HEK293 (cell line): ENCODE data around the gene SLC18A3.

ENCODE experiments used
- CTCF ChIA-PET: fragments of 350-600 bp; formaldehyde crosslinking; extraction: SDS; loops from one replicate; lab custom pipeline; 2021; ENCODE audit warnings: antibody characterized with exemption; lab: Yijun Ruan, JAX
- POLR2A ChIA-PET: fragments of 300-600 bp; formaldehyde crosslinking; extraction: SDS; loops from one replicate; lab custom pipeline; 2020; ENCODE audit warnings: antibody characterized with exemption, inconsistent platforms; lab: Yijun Ruan, JAX
- H3K27ac ChIP-seq: fragments of 200-500 bp; sonication (Bioruptor generic); 2 replicates; pipeline ENCODE4 v1.5.1; 2014; ENCODE audit warnings: low read depth, low read length, control low read depth, inconsistent platforms; ENCODE audit errors: extremely low read depth
- H3K36me3 ChIP-seq, 2 experiments: fragments of 200-500 bp in 1 of 2; sonication (Bioruptor generic) in 1 of 2; 1 replicate in 1 of 2; 2 replicates in 1 of 2; pipeline ENCODE4 v1.5.1; 2014 to 2017; ENCODE audit warnings: inconsistent platforms in 2 of 2, low read length in 2 of 2; ENCODE audit not compliant: control insufficient read depth in 2 of 2, insufficient read depth in 1 of 2
- H3K4me1 ChIP-seq: fragments of 200-500 bp; sonication (Bioruptor generic); 2 replicates; pipeline ENCODE4 v1.5.1; 2014; ENCODE audit warnings: mild to moderate bottlenecking, low read length, inconsistent platforms; ENCODE audit not compliant: control insufficient read depth, insufficient read depth
- H3K4me3 ChIP-seq: 2 replicates; pipeline ENCODE4 v1.5.1; 2011; ENCODE audit warnings: low read depth, mild to moderate bottlenecking, control low read depth, low read length, moderate library complexity
- H3K9me3 ChIP-seq: fragments of 200-500 bp; sonication (Bioruptor generic); 2 replicates; pipeline ENCODE4 v1.5.1; 2014; ENCODE audit warnings: low read depth, low read length, inconsistent platforms; ENCODE audit not compliant: control insufficient read depth, insufficient read depth
- EGR2 ChIP-seq: fragments of 450-650 bp; formaldehyde crosslinking; IDR thresholded peaks from 2 replicates; pipeline ENCODE4 v1.5.1; 2016; ENCODE audit warnings: low read depth, missing biosample characterization, missing genetic modification characterization
- FEZF1 ChIP-seq: fragments of 450-650 bp; formaldehyde crosslinking; IDR thresholded peaks from 2 replicates; pipeline ENCODE4 v1.5.1; 2016; ENCODE audit warnings: missing biosample characterization, missing genetic modification characterization
- GFI1B ChIP-seq: fragments of 450-650 bp; formaldehyde crosslinking; IDR thresholded peaks from 2 replicates; pipeline ENCODE4 v1.5.1; 2016; ENCODE audit warnings: missing biosample characterization, missing genetic modification characterization
- GLI4 ChIP-seq: fragments of 450-650 bp; formaldehyde crosslinking; IDR thresholded peaks from 2 replicates; pipeline ENCODE4 v1.5.1; 2016; ENCODE audit warnings: missing biosample characterization, missing genetic modification characterization
- KLF8 ChIP-seq: fragments of 450-650 bp; formaldehyde crosslinking; IDR thresholded peaks from 2 replicates; pipeline ENCODE4 v1.5.1; 2016; ENCODE audit warnings: missing biosample characterization, missing genetic modification characterization
- KLF9 ChIP-seq: fragments of 450-650 bp; formaldehyde crosslinking; IDR thresholded peaks from 2 replicates; pipeline ENCODE4 v1.5.1; 2016; ENCODE audit warnings: missing biosample characterization, missing genetic modification characterization, low read depth
- MYNN ChIP-seq: fragments of 450-650 bp; formaldehyde crosslinking; IDR thresholded peaks from 2 replicates; pipeline ENCODE4 v1.5.1; 2016; ENCODE audit warnings: missing biosample characterization, missing genetic modification characterization, borderline replicate concordance
- MZF1 ChIP-seq: fragments of 450-650 bp; formaldehyde crosslinking; IDR thresholded peaks from 2 replicates; pipeline ENCODE4 v1.5.1; 2017; ENCODE audit warnings: missing biosample characterization, missing genetic modification characterization, borderline replicate concordance
- ZBTB1 ChIP-seq: fragments of 450-650 bp; formaldehyde crosslinking; IDR thresholded peaks from 2 replicates; pipeline ENCODE4 v1.5.1; 2016; ENCODE audit warnings: missing biosample characterization, missing genetic modification characterization
- ZFP37 ChIP-seq: fragments of 450-650 bp; formaldehyde crosslinking; IDR thresholded peaks from 2 replicates; pipeline ENCODE4 v1.5.1; 2016; ENCODE audit warnings: missing biosample characterization, missing genetic modification characterization
- ZNF112 ChIP-seq: fragments of 450-650 bp; formaldehyde crosslinking; IDR thresholded peaks from 2 replicates; pipeline ENCODE4 v1.5.0; 2017; ENCODE audit warnings: missing biosample characterization, missing genetic modification characterization
- ZNF155 ChIP-seq: fragments of 450-650 bp; formaldehyde crosslinking; IDR thresholded peaks from 2 replicates; pipeline ENCODE4 v1.5.1; 2016; ENCODE audit warnings: missing biosample characterization, missing genetic modification characterization
- ZNF16 ChIP-seq: fragments of 450-650 bp; formaldehyde crosslinking; IDR thresholded peaks from 2 replicates; pipeline ENCODE4 v1.5.1; 2016; ENCODE audit warnings: low read depth, missing biosample characterization, missing genetic modification characterization
- ZNF239 ChIP-seq: fragments of 450-650 bp; formaldehyde crosslinking; IDR thresholded peaks from 2 replicates; pipeline ENCODE4 v1.5.1; 2016; ENCODE audit warnings: missing biosample characterization, missing genetic modification characterization
- ZNF311 ChIP-seq: fragments of 450-650 bp; formaldehyde crosslinking; IDR thresholded peaks from 2 replicates; pipeline ENCODE4 v1.5.1; 2017; ENCODE audit warnings: missing biosample characterization, missing genetic modification characterization, borderline replicate concordance
- ZNF354C ChIP-seq: fragments of 450-650 bp; formaldehyde crosslinking; IDR thresholded peaks from 2 replicates; pipeline ENCODE4 v1.5.1; 2016; ENCODE audit warnings: missing biosample characterization, missing genetic modification characterization, low read depth, borderline replicate concordance
- ZNF37A ChIP-seq: fragments of 450-650 bp; IDR thresholded peaks from 2 replicates; pipeline ENCODE4 v1.5.1; 2018; ENCODE audit warnings: missing biosample characterization, missing genetic modification characterization
- ZNF423 ChIP-seq: fragments of 450-650 bp; formaldehyde crosslinking; IDR thresholded peaks from 2 replicates; pipeline ENCODE4 v1.5.1; 2016; ENCODE audit warnings: missing biosample characterization, missing genetic modification characterization
- ZNF433 ChIP-seq: fragments of 450-650 bp; formaldehyde crosslinking; IDR thresholded peaks from 2 replicates; pipeline ENCODE4 v1.5.1; 2016; ENCODE audit warnings: missing biosample characterization, missing genetic modification characterization, low read depth
- ZNF473 ChIP-seq: fragments of 450-650 bp; formaldehyde crosslinking; IDR thresholded peaks from 2 replicates; pipeline ENCODE4 v1.5.1; 2017; ENCODE audit warnings: missing biosample characterization, missing genetic modification characterization
- ZNF521 ChIP-seq: fragments of 450-650 bp; formaldehyde crosslinking; IDR thresholded peaks from 2 replicates; pipeline ENCODE4 v1.5.1; 2017; ENCODE audit warnings: missing biosample characterization, mild to moderate bottlenecking, missing genetic modification characterization
- ZNF792 ChIP-seq: fragments of 450-650 bp; formaldehyde crosslinking; IDR thresholded peaks from 2 replicates; pipeline ENCODE4 v1.5.1; 2016; ENCODE audit warnings: missing biosample characterization, missing genetic modification characterization
- ZNF837 ChIP-seq: fragments of 450-650 bp; formaldehyde crosslinking; IDR thresholded peaks from 2 replicates; pipeline ENCODE4 v1.5.1; 2016; ENCODE audit warnings: missing biosample characterization, missing genetic modification characterization
- TF ChIP-seq, protein P1 (sequence below): fragments of 450-650 bp; formaldehyde crosslinking; IDR thresholded peaks from 2 replicates; pipeline ENCODE4 v1.5.1; 2016; ENCODE audit warnings: missing biosample characterization, missing genetic modification characterization
- TF ChIP-seq, protein P2 (sequence below): fragments of 450-650 bp; formaldehyde crosslinking; IDR thresholded peaks from 2 replicates; pipeline ENCODE4 v1.5.1; 2016; ENCODE audit warnings: missing biosample characterization, missing genetic modification characterization

The SLC18A3 gene

DNA sequence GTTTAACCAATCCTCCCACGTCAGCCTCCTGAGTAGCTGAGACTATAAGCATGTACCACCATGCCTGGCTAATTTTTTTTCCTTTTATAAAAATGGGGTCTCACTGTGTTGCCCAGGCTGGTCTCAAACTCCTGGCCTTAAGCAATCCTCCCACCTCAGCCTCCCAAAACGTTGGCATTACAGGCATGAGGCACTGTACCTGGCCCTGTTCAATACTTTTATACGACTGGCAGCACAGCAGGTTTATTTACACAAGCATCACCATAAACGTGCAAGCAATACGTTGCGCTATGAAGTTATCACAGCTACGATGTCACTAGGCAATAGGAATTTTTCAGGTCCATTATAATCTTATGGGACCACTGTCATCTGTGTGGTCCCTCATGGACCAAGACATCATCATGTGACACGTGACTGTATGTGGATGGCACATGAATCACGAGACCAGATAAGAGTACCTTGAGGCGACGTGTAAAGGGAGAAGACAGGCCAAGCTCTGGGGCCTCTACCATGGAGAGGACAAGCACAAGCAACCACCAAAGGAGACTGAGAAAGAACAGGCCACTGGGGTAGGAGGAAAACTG is 34.5 kb upstream of the SLC18A3 start (continued):
- TF ChIP-seq ZNF112, result no peak
- no peak for TF ChIP-seq ZNF473 (tag by site-specific recombination)
- no peak for TF ChIP-seq GLI4 (tag by site-specific recombination)
- no peak for TF ChIP-seq ZNF16 (tag by site-specific recombination)
- TF ChIP-seq ZNF837 (tag by site-specific recombination), result no peak
- TF ChIP-seq ZNF354C (tag by site-specific recombination), result no peak
- no peak for TF ChIP-seq ZNF155 (tag by site-specific recombination)
- TF ChIP-seq, all 188 proteins: peak for 0

GRCh38 chr10:49577182-49577925 is 32.8 kb upstream of the SLC18A3 start:
- H3K27ac ChIP-seq, result no peak overlapping the region
- H3K4me3 ChIP-seq, result no peak overlapping the region
- TF ChIP-seq ZNF433 (no peak), ZNF792 (no peak), EGR2 (tag by site-specific recombination) (no peak), MZF1 (tag by site-specific recombination) (no peak), ZBTB1 (tag by site-specific recombination) (no peak), FEZF1 (tag by site-specific recombination) (no peak), ZNF423 (tag by site-specific recombination) (no peak)
- TF ChIP-seq, protein P1, sequence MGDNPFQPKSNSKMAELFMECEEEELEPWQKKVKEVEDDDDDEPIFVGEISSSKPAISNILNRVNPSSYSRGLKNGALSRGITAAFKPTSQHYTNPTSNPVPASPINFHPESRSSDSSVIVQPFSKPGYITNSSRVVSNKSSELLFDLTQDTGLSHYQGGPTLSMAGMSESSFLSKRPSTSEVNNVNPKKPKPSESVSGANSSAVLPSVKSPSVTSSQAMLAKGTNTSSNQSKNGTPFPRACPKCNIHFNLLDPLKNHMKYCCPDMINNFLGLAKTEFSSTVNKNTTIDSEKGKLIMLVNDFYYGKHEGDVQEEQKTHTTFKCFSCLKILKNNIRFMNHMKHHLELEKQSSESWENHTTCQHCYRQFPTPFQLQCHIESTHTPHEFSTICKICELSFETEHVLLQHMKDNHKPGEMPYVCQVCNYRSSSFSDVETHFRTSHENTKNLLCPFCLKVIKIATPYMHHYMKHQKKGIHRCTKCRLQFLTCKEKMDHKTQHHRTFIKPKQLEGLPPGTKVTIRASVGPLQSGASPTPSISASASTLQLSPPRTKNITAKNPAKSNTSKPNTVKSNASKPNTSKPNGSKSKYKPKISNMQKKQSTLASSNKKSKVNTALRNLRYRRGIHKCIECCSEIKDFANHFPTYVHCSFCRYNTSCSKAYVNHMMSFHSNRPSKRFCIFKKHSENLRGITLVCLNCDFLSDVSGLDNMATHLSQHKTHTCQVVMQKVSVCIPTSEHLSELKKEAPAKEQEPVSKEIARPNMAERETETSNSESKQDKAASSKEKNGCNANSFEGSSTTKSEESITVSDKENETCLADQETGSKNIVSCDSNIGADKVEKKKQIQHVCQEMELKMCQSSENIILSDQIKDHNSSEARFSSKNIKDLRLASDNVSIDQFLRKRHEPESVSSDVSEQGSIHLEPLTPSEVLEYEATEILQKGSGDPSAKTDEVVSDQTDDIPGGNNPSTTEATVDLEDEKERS (tag by site-specific recombination), result no peak
- H3K36me3 ChIP-seq, result no peaks in the 10 kb centered on the region
- POLR2A ChIA-PET, result no interaction called here
- no peaks in the 10 kb centered on the region for H3K9me3 ChIP-seq
- CTCF ChIA-PET, result interaction anchor here (0.7 kb wide), 1 partner anchor 79 kb away, joined by 3 read pairs; no protein-coding TSS in a partner anchor
- H3K4me1 ChIP-seq, result no peaks in the 10 kb centered on the region

- CTCF ChIA-PET, result no interaction called here
- Histone ChIP-seq H3K27ac (no peak overlapping the region), H3K9me3 (no peaks in the 10 kb centered on the region), H3K4me1 (no peaks in the 10 kb centered on the region), H3K4me3 (no peak overlapping the region), H3K36me3 (no peaks in the 10 kb centered on the region)
- TF ChIP-seq ZNF521 (tag by site-specific recombination) (no peak), ZNF37A (no peak), GFI1B (tag by site-specific recombination) (no peak)
- POLR2A ChIA-PET, result no interaction called here
Measured at GRCh38 chr10:49578392-49578791, 31.7 kb upstream of the SLC18A3 start.

- Histone ChIP-seq H3K4me3 (no peak overlapping the region), H3K27ac (no peak overlapping the region), H3K9me3 (no peaks in the 10 kb centered on the region), H3K4me1 (no peaks in the 10 kb centered on the region), H3K36me3 (no peaks in the 10 kb centered on the region)
- ChIA-PET POLR2A (interaction anchor here (0.5 kb wide), 1 partner anchor 238 kb away, joined by 3 read pairs; no protein-coding TSS in a partner anchor), CTCF (interaction anchor here (1.4 kb wide), 1 partner anchor 14 kb away, joined by 5 read pairs; no protein-coding TSS in a partner anchor)
- TF ChIP-seq ZFP37 (tag by site-specific recombination) (no peak), KLF8 (tag by site-specific recombination) (no peak), ZNF112 (no peak), ZNF433 (no peak), ZNF473 (tag by site-specific recombination) (no peak), ZNF311 (tag by site-specific recombination) (no peak), KLF9 (tag by site-specific recombination) (no peak), ZNF239 (tag by site-specific recombination) (no peak), MYNN (tag by site-specific recombination) (no peak)
- TF ChIP-seq, protein P2, sequence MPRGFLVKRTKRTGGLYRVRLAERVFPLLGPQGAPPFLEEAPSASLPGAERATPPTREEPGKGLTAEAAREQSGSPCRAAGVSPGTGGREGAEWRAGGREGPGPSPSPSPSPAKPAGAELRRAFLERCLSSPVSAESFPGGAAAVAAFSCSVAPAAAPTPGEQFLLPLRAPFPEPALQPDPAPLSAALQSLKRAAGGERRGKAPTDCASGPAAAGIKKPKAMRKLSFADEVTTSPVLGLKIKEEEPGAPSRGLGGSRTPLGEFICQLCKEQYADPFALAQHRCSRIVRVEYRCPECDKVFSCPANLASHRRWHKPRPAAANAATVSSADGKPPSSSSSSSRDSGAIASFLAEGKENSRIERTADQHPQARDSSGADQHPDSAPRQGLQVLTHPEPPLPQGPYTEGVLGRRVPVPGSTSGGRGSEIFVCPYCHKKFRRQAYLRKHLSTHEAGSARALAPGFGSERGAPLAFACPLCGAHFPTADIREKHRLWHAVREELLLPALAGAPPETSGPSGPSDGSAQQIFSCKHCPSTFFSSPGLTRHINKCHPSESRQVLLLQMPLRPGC, result no peak
Measured at GRCh38 chr10:49579621-49580020, 30.5 kb upstream of the SLC18A3 start.
